Ovary (tissue), 9 donors: ENCODE data around the gene SCGN. TPM values are rescaled to one million over a fixed set of nuclear protein-coding genes. Genes with fewer than 3 reads are reported as not detected.
"Not testable (repeated sequence)": the region's sequence is repeated elsewhere in the genome, so short reads cannot be mapped to it uniquely, and the experiment has no call there.

Source experiments
- DNase-seq, 5 donors: peaks; one replicate each; pipeline ENCODE4 v3.0.0-alpha.2; 2019 to 2020
- H3K27ac ChIP-seq, 2 donors: fragments of 200-600 bp; one replicate each; pipeline versions ENCODE4 v1.5.1 to v1.8.0; 2019 to 2022
- H3K27me3 ChIP-seq: fragments of 200-600 bp; one replicate; pipeline ENCODE4 v1.8.0; 2022
- H3K36me3 ChIP-seq: fragments of 200-600 bp; sonication (generic); one replicate; pipeline ENCODE4 v1.5.1; 2019
- H3K4me1 ChIP-seq: one replicate; pipeline ENCODE4 v1.8.1; 2013; ENCODE audit warnings: mild to moderate bottlenecking, moderate library complexity; ENCODE audit not compliant: insufficient read depth
- H3K4me3 ChIP-seq: fragments of 200-600 bp; sonication (generic); one replicate; pipeline ENCODE4 v1.5.1; 2017
- H3K9me3 ChIP-seq, 2 donors: fragments of 200-600 bp in 1 of 2; sonication (generic) in 1 of 2; one replicate each; pipeline versions ENCODE4 v1.5.1 to v1.8.1; 2013 to 2019; ENCODE audit warnings: mild to moderate bottlenecking in 1 of 2, moderate library complexity in 1 of 2
- EP300 ChIP-seq: sonication (generic); formaldehyde crosslinking; IDR thresholded peaks from one replicate; pipeline ENCODE4 v1.6.1; 2017; ENCODE audit warnings: antibody characterized with exemption
- POLR2A ChIP-seq: fragments of 450-650 bp; IDR thresholded peaks from one replicate; pipeline ENCODE4 v1.6.1; 2017; ENCODE audit warnings: antibody characterized with exemption, mild to moderate bottlenecking, moderate library complexity
- WGBS, 3 donors: extraction: QIAGEN DNeasy Blood & Tissue Kit in 1 of 3; methylation state at CpG; one replicate each; pipeline versions ENCODE4 v1.1.5 to v1.1.7; 2013 to 2017; 5-methylcytosine and 5-hydroxymethylcytosine counted together
- intact Hi-C, 4 donors: fragments of 100-400 bp; cut with DNase I; formaldehyde crosslinking; loops; one replicate each; pipeline versions ENCODE4 v1.11.0 to v1.15.1; 2022 to 2023
- polyA plus RNA-seq, 2 donors: library from polyadenylated mRNA; stranded (reverse); fragments of 200-250 nt in 1 of 2; fragments of 350-450 nt in 1 of 2; fragmentation: Illumina TruSeq in 1 of 2; extraction: RNeasy Lipid Tissue Mini Kit (QIAGEN cat#74804) in 1 of 2; gene quantifications; one replicate each; pipeline ENCODE4 v1.2.3, GENCODE V29; 2013 to 2014
- total RNA-seq, 7 donors: library from RNA; depleted of rRNA in 2 of 7; stranded (reverse); fragments of >200 nt in 2 of 7; fragmentation: NEBNext Ultra II Directional in 3 of 7; extraction: Animal tissue kit (Norgen Biotek cat#: 25700) in 3 of 7; gene quantifications; one replicate each; pipeline versions ENCODE4 v1.1.0 to v1.2.4, GENCODE V29; 2016 to 2023
- TF ChIP-seq, protein P1 (sequence below), 3 donors: fragments of 450-650 bp in 2 of 3; fragments of 200-600 bp in 1 of 3; IDR thresholded peaks; one replicate each; pipeline versions ENCODE4 v1.5.1 to v1.8.0; 2016 to 2022; ENCODE audit warnings: antibody characterized with exemption in 3 of 3, mild to moderate bottlenecking in 1 of 3
- donor health status: DM: no; HTN: no; CAD: no; lungs with moderate emphysema.
- donor health status: DM: no; HTN: no; CAD: no.
- donor health status: Bipolar disorder and iron deficiency.
- donor health status: DM: yes; HTN: yes; CAD: no.
- donor health status: DM: no; HTN: no; CAD: no.
- donor health status: DM: yes; HTN: yes; CAD: no.

SCGN gene
- total and polyA plus RNA-seq, 9 donors, result 0.08 to 1.8 (median 0.28) TPM; not detected in 5

- DNase-seq, result no peak
- Histone ChIP-seq H3K27me3 (no peaks in the 10 kb centered on the region), H3K27ac (no peak overlapping the region), H3K9me3 (no peaks in the 10 kb centered on the region), H3K4me1 (no peaks in the 10 kb centered on the region), H3K36me3 (no peaks in the 10 kb centered on the region), H3K4me3 (no peak overlapping the region)
- intact Hi-C loops, result no loop called here
- no peak for TF ChIP-seq EP300
- TF ChIP-seq, protein P1, sequence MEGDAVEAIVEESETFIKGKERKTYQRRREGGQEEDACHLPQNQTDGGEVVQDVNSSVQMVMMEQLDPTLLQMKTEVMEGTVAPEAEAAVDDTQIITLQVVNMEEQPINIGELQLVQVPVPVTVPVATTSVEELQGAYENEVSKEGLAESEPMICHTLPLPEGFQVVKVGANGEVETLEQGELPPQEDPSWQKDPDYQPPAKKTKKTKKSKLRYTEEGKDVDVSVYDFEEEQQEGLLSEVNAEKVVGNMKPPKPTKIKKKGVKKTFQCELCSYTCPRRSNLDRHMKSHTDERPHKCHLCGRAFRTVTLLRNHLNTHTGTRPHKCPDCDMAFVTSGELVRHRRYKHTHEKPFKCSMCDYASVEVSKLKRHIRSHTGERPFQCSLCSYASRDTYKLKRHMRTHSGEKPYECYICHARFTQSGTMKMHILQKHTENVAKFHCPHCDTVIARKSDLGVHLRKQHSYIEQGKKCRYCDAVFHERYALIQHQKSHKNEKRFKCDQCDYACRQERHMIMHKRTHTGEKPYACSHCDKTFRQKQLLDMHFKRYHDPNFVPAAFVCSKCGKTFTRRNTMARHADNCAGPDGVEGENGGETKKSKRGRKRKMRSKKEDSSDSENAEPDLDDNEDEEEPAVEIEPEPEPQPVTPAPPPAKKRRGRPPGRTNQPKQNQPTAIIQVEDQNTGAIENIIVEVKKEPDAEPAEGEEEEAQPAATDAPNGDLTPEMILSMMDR (IDR thresholded peaks at IDR 0.05), result no peak
- no peak for TF ChIP-seq POLR2A
Observed at GRCh38 chr6:25743868-25744267, 91.9 kb downstream of the SCGN start.

GRCh38 chr6:25745836-25746235 is 93.8 kb downstream of the SCGN start:
- 68 to 79% (median 69%) methylated on average over 4 of the region's 4 CpGs for WGBS, 3 donors
- Histone ChIP-seq H3K9me3 (no peaks in the 10 kb centered on the region), H3K27ac (no peak overlapping the region), H3K4me3 (no peak overlapping the region), H3K36me3 (no peaks in the 10 kb centered on the region), H3K27me3 (no peaks in the 10 kb centered on the region), H3K4me1 (no peaks in the 10 kb centered on the region)
- TF ChIP-seq, protein P1 (IDR thresholded peaks at IDR 0.05), result no peak
- TF ChIP-seq POLR2A (no peak), EP300 (no peak)
- intact Hi-C loops, result no loop called here
- DNase-seq, result no peak

DNA sequence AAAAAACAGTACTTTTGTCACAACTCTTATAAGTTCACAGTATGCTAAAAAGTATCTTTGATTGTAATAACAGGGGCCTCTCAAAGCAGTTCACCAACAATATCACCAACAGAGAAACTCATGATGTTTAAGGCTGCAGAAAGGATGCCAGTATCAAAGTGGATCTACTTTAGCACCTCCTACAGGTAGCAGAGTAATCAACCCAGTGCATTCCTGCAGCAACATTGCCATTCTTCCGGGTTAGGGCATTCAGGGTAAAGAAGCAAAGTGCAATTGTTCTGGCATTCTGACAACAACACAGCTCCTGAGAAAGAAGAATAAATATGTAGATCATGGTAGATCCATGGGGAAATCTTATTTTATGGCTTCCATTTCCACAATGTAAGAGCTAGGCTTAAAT is 95.0 kb downstream of the SCGN start:
- Histone ChIP-seq H3K27me3 (no peaks in the 10 kb centered on the region), H3K27ac (no peak overlapping the region), H3K9me3 (no peaks in the 10 kb centered on the region), H3K4me1 (no peaks in the 10 kb centered on the region), H3K4me3 (no peak overlapping the region), H3K36me3 (no peaks in the 10 kb centered on the region)
- no peak for TF ChIP-seq POLR2A
- TF ChIP-seq, protein P1 (IDR thresholded peaks at IDR 0.05), result no peak
- intact Hi-C loops, result no loop called here
- no peak for DNase-seq
- 76 to 90% (median 89%) methylated on average over 1 of the region's 1 CpG for WGBS, 3 donors

DNA sequence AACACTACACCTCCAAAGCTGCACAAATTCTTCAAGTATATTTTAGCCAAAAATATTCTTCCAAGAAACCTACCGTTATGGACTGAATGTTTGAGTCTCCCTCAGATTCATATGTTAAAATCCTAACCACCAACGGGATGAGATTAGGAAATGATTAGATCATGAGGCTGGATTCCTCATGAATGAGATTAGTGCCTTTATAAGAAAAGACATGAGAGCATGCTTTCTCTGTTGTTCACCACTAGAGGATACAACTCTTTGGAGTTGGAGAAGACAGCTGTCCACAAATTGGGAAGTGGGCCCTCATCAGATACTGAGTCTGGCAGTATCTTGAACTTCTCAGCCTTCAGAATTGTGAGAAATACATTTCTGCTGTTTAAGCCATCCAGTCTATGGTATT is 95.5 kb downstream of the SCGN start:
- no peak overlapping the region for H3K4me3 ChIP-seq
- WGBS, 3 donors, result 86 to 89% (median 86%) methylated on average over 2 of the region's 2 CpGs
- TF ChIP-seq, protein P1 (IDR thresholded peaks at IDR 0.05), result no peak
- TF ChIP-seq POLR2A (no peak), EP300 (no peak)
- no peaks in the 10 kb centered on the region for H3K27me3 ChIP-seq
- no peaks in the 10 kb centered on the region for H3K9me3 ChIP-seq
- intact Hi-C loops, result no loop called here
- no peaks in the 10 kb centered on the region for H3K4me1 ChIP-seq
- no peak overlapping the region for H3K27ac ChIP-seq
- no peak for DNase-seq
- no peaks in the 10 kb centered on the region for H3K36me3 ChIP-seq

- no peaks in the 10 kb centered on the region for H3K4me1 ChIP-seq
- H3K9me3 ChIP-seq, result no peaks in the 10 kb centered on the region
- intact Hi-C loops, result no loop called here
- H3K4me3 ChIP-seq, result no peak overlapping the region
- DNase-seq, result no peak
- H3K27me3 ChIP-seq, result no peaks in the 10 kb centered on the region
- TF ChIP-seq POLR2A, result no peak
- TF ChIP-seq EP300, result no peak
- TF ChIP-seq, protein P1 (IDR thresholded peaks at IDR 0.05), result no peak
- H3K27ac ChIP-seq, result peak overlapping the region in 1 of 2 donors; percentile 4
- no peaks in the 10 kb centered on the region for H3K36me3 ChIP-seq
Observed at GRCh38 chr6:25748049-25748448, 96.0 kb downstream of the SCGN start.

GRCh38 chr6:25748601-25749517 is 96.8 kb downstream of the SCGN start:
- H3K27me3 ChIP-seq, DNase-seq, H3K4me1 ChIP-seq, H3K36me3 ChIP-seq, intact Hi-C loops, H3K9me3 ChIP-seq, H3K4me3 ChIP-seq: not testable (repeated sequence)
- 12 to 32% (median 12%) methylated on average over 17 of the region's 17 CpGs for WGBS, 3 donors
- peak overlapping the region in 1 of 2 donors; percentile 4 for H3K27ac ChIP-seq
